ENCODE data around the gene PDCL3. TPM values are rescaled to one million over a fixed set of nuclear protein-coding genes. Genes with fewer than 3 reads are reported as not detected.

PDCL3 gene
- total RNA-seq, 1 donor from 2014 or later, result 35.4 TPM

DNA sequence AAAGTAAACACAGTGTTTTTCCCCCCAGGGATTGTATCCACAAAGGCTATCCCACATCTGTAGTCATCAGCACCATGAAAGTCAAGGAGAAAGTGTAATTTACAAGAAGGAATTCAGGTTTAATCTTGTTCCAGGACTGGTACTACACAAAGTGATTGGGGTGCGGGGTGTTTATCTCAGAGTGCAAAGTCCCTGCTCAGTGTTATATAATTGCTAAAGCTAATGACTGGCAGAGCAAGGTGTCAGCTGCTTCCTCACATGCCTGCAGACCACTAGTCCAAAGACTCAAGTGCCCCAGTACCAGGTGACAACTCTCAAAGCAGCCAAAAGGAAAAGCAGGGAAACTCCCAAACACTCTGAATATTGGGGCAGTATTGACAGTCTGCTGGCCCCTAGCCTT, 40.4 kb upstream of the PDCL3 start:
- Mint-ChIP-seq H3K27me3 (ENCODE audit: low read depth) (no peaks in the 10 kb centered on the region), H3K4me1 (peaks cover 8% of the 10 kb centered on the region), H3K9me3 (peaks cover 8% of the 10 kb centered on the region), H3K27ac (ENCODE audit: unreplicated experiment) (peak overlapping the region; percentile 23), H3K4me3 (no peak overlapping the region), H3K36me3 (ENCODE audit: low read depth) (no peaks in the 10 kb centered on the region)
- no peak for DNase-seq (ENCODE audit: low read depth, low spot score)
- TF ChIP-seq, protein P1, sequence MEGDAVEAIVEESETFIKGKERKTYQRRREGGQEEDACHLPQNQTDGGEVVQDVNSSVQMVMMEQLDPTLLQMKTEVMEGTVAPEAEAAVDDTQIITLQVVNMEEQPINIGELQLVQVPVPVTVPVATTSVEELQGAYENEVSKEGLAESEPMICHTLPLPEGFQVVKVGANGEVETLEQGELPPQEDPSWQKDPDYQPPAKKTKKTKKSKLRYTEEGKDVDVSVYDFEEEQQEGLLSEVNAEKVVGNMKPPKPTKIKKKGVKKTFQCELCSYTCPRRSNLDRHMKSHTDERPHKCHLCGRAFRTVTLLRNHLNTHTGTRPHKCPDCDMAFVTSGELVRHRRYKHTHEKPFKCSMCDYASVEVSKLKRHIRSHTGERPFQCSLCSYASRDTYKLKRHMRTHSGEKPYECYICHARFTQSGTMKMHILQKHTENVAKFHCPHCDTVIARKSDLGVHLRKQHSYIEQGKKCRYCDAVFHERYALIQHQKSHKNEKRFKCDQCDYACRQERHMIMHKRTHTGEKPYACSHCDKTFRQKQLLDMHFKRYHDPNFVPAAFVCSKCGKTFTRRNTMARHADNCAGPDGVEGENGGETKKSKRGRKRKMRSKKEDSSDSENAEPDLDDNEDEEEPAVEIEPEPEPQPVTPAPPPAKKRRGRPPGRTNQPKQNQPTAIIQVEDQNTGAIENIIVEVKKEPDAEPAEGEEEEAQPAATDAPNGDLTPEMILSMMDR (conservative IDR thresholded peaks at IDR 0.05), result no peak

DNA sequence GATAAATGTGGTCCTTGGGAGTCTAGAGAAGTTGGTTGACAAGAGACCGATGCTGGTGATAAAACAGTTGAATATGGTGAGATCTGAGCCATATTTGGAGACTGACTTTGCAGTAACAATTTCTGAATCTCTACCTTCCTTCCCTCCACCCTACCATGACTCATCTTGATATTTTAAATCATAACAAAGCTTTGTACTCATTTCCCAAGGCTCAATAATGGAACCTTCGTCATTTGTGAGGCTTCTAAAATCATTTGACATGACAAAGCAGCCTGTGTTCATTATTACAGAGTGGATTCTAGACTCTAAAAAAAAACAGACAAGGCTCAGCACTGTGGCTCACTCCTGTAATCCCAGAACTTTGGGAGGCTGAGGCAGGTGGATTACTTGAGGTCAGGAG, 38.5 kb upstream of the PDCL3 start:
- Mint-ChIP-seq H3K36me3 (ENCODE audit: low read depth) (no peaks in the 10 kb centered on the region), H3K27me3 (ENCODE audit: low read depth) (no peaks in the 10 kb centered on the region), H3K27ac (ENCODE audit: unreplicated experiment) (no peak overlapping the region), H3K9me3 (peaks cover 5% of the 10 kb centered on the region), H3K4me3 (no peak overlapping the region), H3K4me1 (no peaks in the 10 kb centered on the region)
- no peak for DNase-seq (ENCODE audit: low read depth, low spot score)
- TF ChIP-seq, protein P1 (conservative IDR thresholded peaks at IDR 0.05), result no peak

DNA sequence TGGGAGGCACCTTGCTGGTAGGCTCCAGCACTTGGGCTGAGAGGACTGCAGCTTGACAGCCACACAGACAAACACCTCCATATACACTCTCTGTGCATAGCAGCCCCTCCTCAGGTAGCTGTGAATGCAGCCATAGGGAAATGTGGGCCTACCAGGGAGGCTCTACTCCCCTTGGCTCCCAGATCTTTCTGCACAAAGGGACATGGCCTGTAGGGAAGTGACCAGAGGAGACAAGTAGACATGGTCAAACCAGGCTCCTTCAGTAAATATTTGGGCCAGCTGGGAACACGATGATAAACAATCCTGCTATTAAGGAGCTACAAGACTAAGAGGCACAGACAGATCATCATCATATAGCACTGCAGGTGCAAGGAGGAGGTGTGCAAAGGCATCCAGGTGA, 35.9 kb upstream of the PDCL3 start:
- H3K27me3 Mint-ChIP-seq (ENCODE audit: low read depth), result no peaks in the 10 kb centered on the region
- H3K9me3 Mint-ChIP-seq, result peaks cover 2% of the 10 kb centered on the region
- no peaks in the 10 kb centered on the region for H3K4me1 Mint-ChIP-seq
- no peaks in the 10 kb centered on the region for H3K36me3 Mint-ChIP-seq (ENCODE audit: low read depth)
- TF ChIP-seq, protein P1 (conservative IDR thresholded peaks at IDR 0.05), result no peak
- H3K4me3 Mint-ChIP-seq, result no peak overlapping the region
- no peak for DNase-seq (ENCODE audit: low read depth, low spot score)
- no peak overlapping the region for H3K27ac Mint-ChIP-seq (ENCODE audit: unreplicated experiment)

DNA sequence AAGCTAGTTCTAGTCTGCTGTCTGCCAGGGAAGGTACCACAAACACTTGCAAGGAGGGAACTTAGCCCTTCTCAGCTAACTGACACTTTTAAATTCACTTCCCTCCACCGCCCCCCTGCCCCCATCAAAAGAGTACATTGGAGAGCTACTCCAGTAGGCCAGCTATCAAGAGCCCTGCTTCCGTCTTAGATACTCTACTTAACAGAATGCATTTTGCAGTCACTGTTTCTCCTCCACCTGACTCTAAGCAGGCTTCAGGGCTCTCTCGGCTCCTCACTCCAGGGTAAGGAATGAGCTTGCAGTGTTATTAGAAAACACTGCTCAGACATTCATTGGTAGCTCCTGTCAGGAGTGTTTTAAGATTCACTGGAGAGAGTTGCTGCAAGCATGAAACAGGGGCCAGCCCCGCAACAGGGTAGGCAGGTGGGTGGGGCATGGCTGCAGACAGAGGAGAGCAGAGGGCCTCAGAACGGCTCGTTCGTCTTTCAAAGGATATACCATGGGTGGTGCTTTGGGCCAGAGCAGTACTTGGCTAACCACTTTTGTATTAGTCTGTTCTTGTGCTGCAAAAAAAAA, 35.3 kb upstream of the PDCL3 start:
- TF ChIP-seq, protein P1 (conservative IDR thresholded peaks at IDR 0.05), result no peak
- Mint-ChIP-seq H3K9me3 (peaks cover 2% of the 10 kb centered on the region), H3K4me1 (no peaks in the 10 kb centered on the region), H3K27me3 (ENCODE audit: low read depth) (no peaks in the 10 kb centered on the region), H3K4me3 (no peak overlapping the region), H3K36me3 (ENCODE audit: low read depth) (no peaks in the 10 kb centered on the region), H3K27ac (ENCODE audit: unreplicated experiment) (no peak overlapping the region)
- no peak for DNase-seq (ENCODE audit: low read depth, low spot score)

DNA sequence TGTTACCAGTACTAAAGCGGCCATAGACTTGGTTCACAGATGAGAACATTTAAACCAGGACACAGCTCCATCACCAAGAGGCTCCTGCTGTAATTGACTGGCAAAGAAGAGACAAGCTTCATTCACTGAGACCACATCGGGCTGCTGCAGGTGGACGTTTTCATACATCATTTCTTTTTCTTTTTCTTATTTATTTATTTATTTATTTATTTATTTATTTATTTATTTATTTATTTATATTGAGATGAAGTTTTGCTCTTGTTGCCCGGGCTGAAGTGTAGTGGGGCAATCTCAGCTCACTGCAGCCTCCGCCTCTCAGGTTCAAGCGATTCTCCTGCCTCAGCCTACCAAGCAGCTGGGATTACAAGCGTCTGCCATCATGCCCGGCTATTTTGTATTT, 33.6 kb upstream of the PDCL3 start:
- DNase-seq (ENCODE audit: low read depth, low spot score), result no peak
- no peaks in the 10 kb centered on the region for H3K27me3 Mint-ChIP-seq (ENCODE audit: low read depth)
- no peak overlapping the region for H3K4me3 Mint-ChIP-seq
- H3K4me1 Mint-ChIP-seq, result no peaks in the 10 kb centered on the region
- peaks cover 2% of the 10 kb centered on the region for H3K9me3 Mint-ChIP-seq
- TF ChIP-seq, protein P1 (conservative IDR thresholded peaks at IDR 0.05), result no peak
- H3K36me3 Mint-ChIP-seq (ENCODE audit: low read depth), result no peaks in the 10 kb centered on the region
- H3K27ac Mint-ChIP-seq (ENCODE audit: unreplicated experiment), result no peak overlapping the region

Measured in neural crest cell (in vitro differentiated cells).